Spinal cord (tissue), 10 donors: ENCODE measurements around the gene SCNN1B. TPM values are rescaled to one million over a fixed set of nuclear protein-coding genes. Genes with fewer than 3 reads are reported as not detected.
"Not testable (repeated sequence)": the region's sequence is repeated elsewhere in the genome, so short reads cannot be mapped to it uniquely, and the experiment has no call there.

Experiments
- DNase-seq, 6 donors: peaks; one replicate each; pipeline versions ENCODE4 v3.0.0 to v3.0.0-alpha.2; 2013 to 2015; ENCODE audit warnings: low spot score in 6 of 6, low read depth in 4 of 6
- H3K27ac ChIP-seq: one replicate; pipeline ENCODE4 v1.5.1; 2013; ENCODE audit warnings: low read depth, low read length, control low read depth
- H3K27me3 ChIP-seq: one replicate; pipeline ENCODE4 v1.6.1; 2013; ENCODE audit warnings: low read length; ENCODE audit not compliant: control insufficient read depth, insufficient read depth
- H3K36me3 ChIP-seq: one replicate; pipeline ENCODE4 v1.6.1; 2013; ENCODE audit warnings: low read length; ENCODE audit not compliant: control insufficient read depth, insufficient read depth
- H3K4me1 ChIP-seq: one replicate; pipeline ENCODE4 v1.6.1; 2013; ENCODE audit warnings: low read length; ENCODE audit not compliant: control insufficient read depth, insufficient read depth
- H3K4me3 ChIP-seq: one replicate; pipeline ENCODE4 v1.5.1; 2013; ENCODE audit warnings: low read depth, low read length, control low read depth
- H3K9me3 ChIP-seq: one replicate; pipeline ENCODE4 v1.6.1; 2013; ENCODE audit warnings: low read length; ENCODE audit not compliant: control insufficient read depth, insufficient read depth
- WGBS: methylation state at CpG from one replicate; pipeline ENCODE4 v1.1.5; 2013; ENCODE audit warnings: missing lambda C conversion rate; ENCODE audit not compliant: insufficient coverage; 5-methylcytosine and 5-hydroxymethylcytosine counted together
- polyA plus RNA-seq, 2 donors: library from polyadenylated mRNA; unstranded; fragments of 120-200 nt; gene quantifications; one replicate each; pipeline ENCODE4 v1.2.1, GENCODE V29; 2013; ENCODE audit not compliant: insufficient read length in 2 of 2
- total RNA-seq, 2 donors: library from RNA; depleted of rRNA in 1 of 2; stranded (reverse); fragments of 120-200 nt in 1 of 2; fragments of >200 nt in 1 of 2; gene quantifications; one replicate each; pipeline versions ENCODE4 v1.2.3 to v1.2.4, GENCODE V29; 2013 to 2014
- donor health status: healthy.

The SCNN1B gene
- total and polyA plus RNA-seq, 4 donors, result 0.40 to 2.8 (median 1.6) TPM

DNA sequence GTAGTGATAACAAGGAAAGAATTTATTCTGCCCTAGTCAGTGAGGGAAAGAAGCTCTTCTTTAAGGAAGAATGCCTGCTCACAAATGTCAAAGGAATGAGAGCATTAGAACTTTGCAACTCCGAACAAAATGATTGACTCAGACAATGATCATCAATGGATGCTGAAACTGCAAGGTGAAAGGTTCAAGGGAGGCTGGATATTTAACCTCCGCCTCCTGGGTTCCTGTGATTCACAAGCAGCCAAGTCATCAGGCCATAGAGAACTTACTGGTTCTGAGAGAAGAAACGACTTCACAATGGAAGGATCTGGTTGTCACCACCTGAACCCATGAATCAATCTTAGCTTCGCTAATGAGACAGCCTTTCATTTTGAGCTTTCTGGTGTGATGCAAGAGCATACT lies 16.0 kb upstream of the SCNN1B start:
- no peak for DNase-seq
- no peak overlapping the region for H3K4me3 ChIP-seq
- H3K27ac ChIP-seq, result no peak overlapping the region
- no peaks in the 10 kb centered on the region for H3K36me3 ChIP-seq
- H3K27me3 ChIP-seq, result no peaks in the 10 kb centered on the region
- WGBS, result 70% methylated on average over 3 of the region's 4 CpGs
- H3K9me3 ChIP-seq, result peaks cover 5% of the 10 kb centered on the region
- H3K4me1 ChIP-seq, result no peaks in the 10 kb centered on the region

DNA sequence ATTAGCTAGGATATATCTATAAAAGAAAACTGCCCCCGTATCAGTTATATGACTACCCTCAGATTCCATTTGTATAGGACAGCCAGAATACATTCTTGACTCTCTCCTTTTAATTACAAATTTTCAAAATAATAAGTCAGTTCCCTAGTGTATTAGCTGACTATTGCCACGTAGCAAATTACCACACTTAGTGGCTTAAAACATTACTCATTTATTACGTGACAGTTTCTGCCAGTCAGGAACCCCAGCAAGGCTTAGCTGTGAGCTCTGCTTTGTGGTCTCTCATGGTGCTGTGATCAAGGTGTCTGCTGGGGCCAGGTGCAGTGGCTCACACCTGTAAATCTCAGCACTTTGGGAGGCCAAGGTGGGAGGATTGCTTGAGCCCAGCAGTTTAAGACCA lies 13.9 kb upstream of the SCNN1B start:
- DNase-seq, result no peak
- H3K4me1 ChIP-seq, result no peaks in the 10 kb centered on the region
- H3K4me3 ChIP-seq, result no peak overlapping the region
- H3K36me3 ChIP-seq, result no peaks in the 10 kb centered on the region
- H3K9me3 ChIP-seq, result no peaks in the 10 kb centered on the region
- H3K27ac ChIP-seq, result no peak overlapping the region
- WGBS, result 83% methylated on average over 1 of the region's 3 CpGs
- no peaks in the 10 kb centered on the region for H3K27me3 ChIP-seq

DNA sequence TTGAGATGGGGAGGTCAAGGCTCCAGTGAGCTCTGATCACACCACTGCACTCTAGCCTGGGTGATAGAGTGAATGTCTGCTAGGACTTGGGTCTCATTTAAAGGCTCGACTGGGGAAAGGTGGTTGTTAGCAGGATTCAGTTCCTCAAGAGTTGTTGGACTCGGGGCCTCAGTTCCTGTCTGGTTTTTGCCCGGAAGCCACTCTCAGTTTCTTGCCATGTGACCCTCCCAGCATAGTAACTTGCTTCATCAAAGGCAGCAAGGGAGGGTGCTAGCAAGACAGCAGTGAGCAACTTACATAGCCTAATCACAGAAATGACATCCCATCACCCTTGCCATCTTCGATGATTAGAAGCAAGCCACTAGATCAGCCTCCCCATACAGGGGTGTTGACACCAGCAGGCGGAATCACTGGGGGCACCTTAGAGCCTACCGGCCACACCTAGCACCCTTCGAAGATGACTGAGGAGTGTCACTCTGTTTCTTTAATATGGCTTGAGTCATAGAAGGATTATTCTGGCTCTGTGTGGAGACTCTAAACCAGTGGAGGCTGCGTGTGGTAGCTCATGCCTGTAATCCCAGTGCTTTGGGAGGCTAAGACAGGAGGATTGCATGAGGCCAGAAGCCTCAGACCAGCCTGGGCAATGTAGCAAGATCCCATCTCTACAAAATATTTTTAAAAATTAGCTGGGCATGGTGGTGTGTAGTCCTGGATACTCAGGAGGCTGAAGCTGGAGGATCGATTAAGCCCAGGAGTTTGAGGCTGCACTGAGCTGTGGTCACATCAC lies 13.2 kb upstream of the SCNN1B start:
- DNase-seq, result no peak
- Histone ChIP-seq H3K4me1 (no peaks in the 10 kb centered on the region), H3K36me3 (no peaks in the 10 kb centered on the region), H3K27ac (no peak overlapping the region), H3K27me3 (no peaks in the 10 kb centered on the region), H3K4me3 (no peak overlapping the region), H3K9me3 (no peaks in the 10 kb centered on the region)
- 90% methylated on average over 6 of the region's 9 CpGs for WGBS

GRCh38 chr16:23290189-23291062 lies 11.7 kb upstream of the SCNN1B start:
- Histone ChIP-seq H3K4me1 (no peaks in the 10 kb centered on the region), H3K36me3 (no peaks in the 10 kb centered on the region), H3K4me3 (no peak overlapping the region), H3K27me3 (no peaks in the 10 kb centered on the region), H3K9me3 (no peaks in the 10 kb centered on the region), H3K27ac (no peak overlapping the region)
- DNase-seq, result no peak
- 83% methylated on average over 8 of the region's 12 CpGs for WGBS

DNA sequence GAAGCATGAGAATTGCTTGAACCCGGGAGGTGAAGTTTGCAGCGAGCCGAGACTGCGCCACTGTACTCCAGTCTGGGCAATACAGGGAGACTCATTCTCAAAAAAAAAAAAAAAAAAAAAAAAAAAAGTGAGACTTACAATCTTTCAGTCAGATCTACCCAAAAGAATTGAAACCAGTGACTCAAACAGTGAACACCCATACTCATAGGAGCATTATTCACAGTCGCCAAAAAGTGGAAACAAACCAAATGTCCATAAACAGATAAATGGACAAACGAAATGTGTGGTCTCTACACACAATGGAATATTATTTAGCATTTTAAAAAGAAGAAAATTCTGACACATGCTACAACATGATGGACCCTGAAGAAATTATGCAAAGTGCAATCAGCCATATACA lies 9.1 kb upstream of the SCNN1B start:
- DNase-seq, result no peak
- H3K27me3 ChIP-seq, result no peaks in the 10 kb centered on the region
- 100% methylated on average over 1 of the region's 6 CpGs for WGBS
- H3K9me3 ChIP-seq, result no peaks in the 10 kb centered on the region
- no peaks in the 10 kb centered on the region for H3K36me3 ChIP-seq
- H3K4me3 ChIP-seq, result no peak overlapping the region
- H3K27ac ChIP-seq, result no peak overlapping the region
- no peaks in the 10 kb centered on the region for H3K4me1 ChIP-seq

- Histone ChIP-seq H3K36me3 (no peaks in the 10 kb centered on the region), H3K4me3 (no peak overlapping the region), H3K4me1 (no peaks in the 10 kb centered on the region), H3K27ac (no peak overlapping the region), H3K9me3 (no peaks in the 10 kb centered on the region), H3K27me3 (no peaks in the 10 kb centered on the region)
- 96% methylated on average over 2 of the region's 2 CpGs for WGBS
- DNase-seq, result no peak
These were observed 7.8 kb upstream of the SCNN1B start for GRCh38 chr16:23294260-23294659.

- Histone ChIP-seq H3K36me3 (no peaks in the 10 kb centered on the region), H3K4me3 (no peak overlapping the region), H3K9me3 (no peaks in the 10 kb centered on the region), H3K4me1 (peaks cover 6% of the 10 kb centered on the region), H3K27me3 (peaks cover 6% of the 10 kb centered on the region), H3K27ac (no peak overlapping the region)
- WGBS, result 100% methylated on average over 2 of the region's 3 CpGs
- DNase-seq, result no peak
These were observed 5.1 kb upstream of the SCNN1B start for GRCh38 chr16:23296994-23297393.

GRCh38 chr16:23298290-23298915 lies 3.7 kb upstream of the SCNN1B start:
- no peak overlapping the region for H3K4me3 ChIP-seq
- H3K9me3 ChIP-seq, result no peaks in the 10 kb centered on the region
- peaks cover 11% of the 10 kb centered on the region for H3K4me1 ChIP-seq
- 40% methylated on average over 1 of the region's 6 CpGs for whole genome bisulfite sequencing
- DNase-seq, result peak in 3 of 6 donors; percentile 24 to 55 (median 44)
- H3K27ac ChIP-seq, result no peak overlapping the region
- no peaks in the 10 kb centered on the region for H3K36me3 ChIP-seq
- H3K27me3 ChIP-seq, result peaks cover 18% of the 10 kb centered on the region

- Histone ChIP-seq H3K4me1 (peaks cover 11% of the 10 kb centered on the region), H3K27me3 (peaks cover 20% of the 10 kb centered on the region)
- not testable (repeated sequence) for H3K27ac ChIP-seq, DNase-seq, H3K4me3 ChIP-seq, H3K9me3 ChIP-seq, H3K36me3 ChIP-seq
- WGBS, result no CpG with 5 or more reads among the region's 3 CpGs
These were observed 2.3 kb upstream of the SCNN1B start for GRCh38 chr16:23299815-23300214.
